SU-DHL-6 (cell line): Measurements from ENCODE around the gene MAP3K21.

Source experiments
- H2AFZ ChIP-seq: fragments of 200-600 bp; sonication (generic); 2 replicates; pipeline ENCODE4 v1.6.1; 2014; ENCODE audit warnings: low read depth, mild to moderate bottlenecking, moderate library complexity, mixed read lengths, antibody characterized with exemption, low read length; ENCODE audit not compliant: severe bottlenecking
- H3F3A ChIP-seq: fragments of 200-600 bp; shearing (Covaris generic); 2 replicates; pipeline ENCODE4 v1.6.0; 2016; ENCODE audit warnings: antibody characterized with exemption, mild to moderate bottlenecking; ENCODE audit not compliant: insufficient read depth
- H3K27ac ChIP-seq: fragments of 200-600 bp; sonication (generic); 2 replicates; pipeline ENCODE4 v1.5.1; 2016; ENCODE audit warnings: low read depth, mild to moderate bottlenecking, low read length, moderate library complexity, mixed read lengths
- H3K27me3 ChIP-seq: fragments of 200-600 bp; sonication (generic), shearing (Covaris generic); 2 replicates; pipeline ENCODE4 v1.6.0; 2014; ENCODE audit warnings: mild to moderate bottlenecking, low read length
- H3K36me3 ChIP-seq: fragments of 200-600 bp; sonication (generic); 2 replicates; pipeline ENCODE4 v1.6.1; 2014; ENCODE audit warnings: mild to moderate bottlenecking, low read length, mixed read lengths
- H3K4me2 ChIP-seq: fragments of 300-600, 200-600 bp; shearing (Covaris generic), sonication (generic); 2 replicates; pipeline ENCODE4 v1.6.0; 2014; ENCODE audit warnings: low read length, low read depth, mild to moderate bottlenecking; ENCODE audit not compliant: poor library complexity, severe bottlenecking
- H3K4me3 ChIP-seq: fragments of 200-600 bp; sonication (generic); 2 replicates; pipeline ENCODE4 v1.5.1; 2014; ENCODE audit warnings: antibody characterized with exemption, low read length, mild to moderate bottlenecking, mixed read lengths; ENCODE audit not compliant: insufficient read depth, poor library complexity, severe bottlenecking
- H3K79me2 ChIP-seq: fragments of 200-600 bp; sonication (generic); 2 replicates; pipeline ENCODE4 v1.6.1; 2014; ENCODE audit warnings: mild to moderate bottlenecking, low read length, moderate library complexity; ENCODE audit not compliant: insufficient read depth
- H3K9ac ChIP-seq: fragments of 200-600 bp; sonication (generic); 2 replicates; pipeline ENCODE4 v1.7.0; 2014; ENCODE audit warnings: mild to moderate bottlenecking, low read length
- H3K9me2 ChIP-seq: fragments of 200-600 bp; sonication (generic); replicated peaks from 2 replicates; pipeline ENCODE4 v1.6.1; 2014; ENCODE audit warnings: low read length; ENCODE audit not compliant: insufficient read depth
- H3K9me3 ChIP-seq: fragments of 200-600 bp; sonication (generic); 2 replicates; pipeline ENCODE4 v1.6.1; 2014; ENCODE audit warnings: low read length, mixed read lengths; ENCODE audit not compliant: insufficient read depth
- H4K20me1 ChIP-seq: fragments of 200-600 bp; sonication (generic); 2 replicates; pipeline ENCODE4 v1.6.1; 2014; ENCODE audit warnings: low read depth, mild to moderate bottlenecking, antibody characterized with exemption, low read length, moderate library complexity, mixed read lengths
- CTCF ChIP-seq: fragments of 200-600 bp; sonication (generic); IDR thresholded peaks from one replicate; pipeline ENCODE4 v1.5.1; 2017; ENCODE audit warnings: antibody characterized with exemption, mild to moderate bottlenecking, low read length, moderate library complexity; ENCODE audit not compliant: insufficient read depth, poor library complexity, severe bottlenecking
- EZH2phosphoT487 ChIP-seq: fragments of 200-600 bp; sonication (generic), shearing (Covaris generic); conservative IDR thresholded peaks from 2 replicates; pipeline ENCODE4 v1.6.1; 2018; ENCODE audit warnings: mild to moderate bottlenecking, antibody characterized with exemption, low read length, moderate library complexity, mixed read lengths

The MAP3K21 gene

DNA sequence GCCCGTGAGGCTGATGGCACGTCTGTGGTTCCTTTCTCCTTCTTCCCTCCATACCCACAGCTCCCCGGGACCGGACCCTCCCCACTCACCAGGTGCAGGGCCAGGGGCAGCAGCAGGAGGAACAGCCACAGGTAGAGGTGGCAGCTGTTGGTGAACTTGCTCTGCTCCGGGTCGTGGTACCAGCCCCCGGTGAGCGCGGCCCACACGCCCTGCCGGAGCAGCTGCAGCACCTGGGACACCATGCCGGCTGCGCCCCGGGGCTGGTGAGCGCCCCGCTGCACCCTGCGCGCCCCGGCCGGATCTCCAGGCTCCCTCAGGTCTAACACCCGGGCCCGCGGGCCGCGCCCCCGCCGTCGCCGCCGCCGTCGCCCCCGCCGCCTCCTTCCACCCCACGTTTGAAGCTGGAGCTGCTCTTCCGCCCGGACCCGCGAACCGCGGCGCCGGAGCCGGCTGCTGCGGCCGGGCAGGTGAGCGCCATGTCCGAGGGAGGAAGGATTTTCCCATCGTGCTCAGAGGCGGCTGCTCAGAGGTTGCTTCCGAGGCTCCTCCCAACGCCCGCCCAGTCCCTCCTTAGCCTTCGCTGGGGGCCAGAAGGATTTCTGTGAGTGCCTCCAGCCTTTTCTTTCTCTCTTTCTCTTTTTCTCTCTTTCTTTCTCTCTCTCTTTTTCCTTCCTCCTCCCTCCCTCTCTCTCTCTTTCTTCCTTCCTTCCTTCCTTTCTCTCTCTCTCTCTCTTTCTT lies 32.1 kb upstream of the MAP3K21 start, which contains the start of gene PCNX2:
PCNX2 (minus strand) TSS at position 489 of the 738 bp plus-strand sequence; CDS start at position 242, 247 bp downstream.
- no peaks in the 10 kb centered on the region for H3K9me2 ChIP-seq
- H3K4me2 ChIP-seq, result peak within 1 kb of the TSS; percentile 65
- no peak for TF ChIP-seq EZH2phosphoT487
- no peak for TF ChIP-seq CTCF
- H3K9ac ChIP-seq, result peak within 1 kb of the TSS; percentile 62
- no peaks in the 10 kb centered on the region for H3F3A ChIP-seq
- H3K79me2 ChIP-seq, result peaks cover 4% of the 10 kb centered on the region; the same call in 1 of the 2 replicates
- no peak within 1 kb of the TSS; the same call in 1 of the 2 replicates for H3K27ac ChIP-seq
- 0 out of 2 replicates have a peak, but pooled peaks cover 4% of the 10 kb centered on the region for H4K20me1 ChIP-seq
- peak within 1 kb of the TSS; percentile 79 for H2AFZ ChIP-seq
- peak within 1 kb of the TSS; percentile 63 for H3K4me3 ChIP-seq
- no peaks in the 10 kb centered on the region for H3K9me3 ChIP-seq
- H3K27me3 ChIP-seq, result no peaks in the 10 kb centered on the region
- no peaks in the 10 kb centered on the region for H3K36me3 ChIP-seq

- no peaks in the 10 kb centered on the region for H3K27me3 ChIP-seq
- H2AFZ ChIP-seq, result peak overlapping the region; percentile 79
- no peaks in the 10 kb centered on the region for H3F3A ChIP-seq
- peak overlapping the region; percentile 63 for H3K4me3 ChIP-seq
- 0 out of 2 replicates have a peak, but pooled peaks cover 4% of the 10 kb centered on the region for H4K20me1 ChIP-seq
- H3K36me3 ChIP-seq, result no peaks in the 10 kb centered on the region
- H3K9me3 ChIP-seq, result no peaks in the 10 kb centered on the region
- H3K79me2 ChIP-seq, result peaks cover 4% of the 10 kb centered on the region; the same call in 1 of the 2 replicates
- H3K9ac ChIP-seq, result peak overlapping the region; percentile 62
- no peaks in the 10 kb centered on the region for H3K9me2 ChIP-seq
- peak overlapping the region; percentile 65 for H3K4me2 ChIP-seq
- no peak overlapping the region for H3K27ac ChIP-seq
- TF ChIP-seq CTCF (no peak), EZH2phosphoT487 (no peak)
Observed at GRCh38 chr1:233295975-233296322, 31.6 kb upstream of the MAP3K21 start.

- Histone ChIP-seq H3K4me2 (no peak overlapping the region), H3K36me3 (no peaks in the 10 kb centered on the region), H3K27me3 (no peaks in the 10 kb centered on the region), H3K27ac (no peak overlapping the region), H3K9ac (no peak overlapping the region), H3K79me2 (peaks cover 4% of the 10 kb centered on the region; the same call in 1 of the 2 replicates), H3K9me3 (no peaks in the 10 kb centered on the region), H3K9me2 (no peaks in the 10 kb centered on the region), H4K20me1 (no peaks in the 10 kb centered on the region), H2AFZ (no peak overlapping the region), H3F3A (no peaks in the 10 kb centered on the region), H3K4me3 (no peak overlapping the region)
- TF ChIP-seq EZH2phosphoT487, result no peak
- no peak for TF ChIP-seq CTCF
Observed at GRCh38 chr1:233299450-233299849, 28.1 kb upstream of the MAP3K21 start.
